Middle frontal gyrus (tissue), 1 donor: Measurements from ENCODE around the gene IMMP2L.

Experiments used
- DNase-seq: peaks from one replicate; pipeline ENCODE4 v3.0.0-alpha.2; 2015; ENCODE audit warnings: low spot score; ENCODE audit errors: extremely low spot score

The IMMP2L gene

DNA sequence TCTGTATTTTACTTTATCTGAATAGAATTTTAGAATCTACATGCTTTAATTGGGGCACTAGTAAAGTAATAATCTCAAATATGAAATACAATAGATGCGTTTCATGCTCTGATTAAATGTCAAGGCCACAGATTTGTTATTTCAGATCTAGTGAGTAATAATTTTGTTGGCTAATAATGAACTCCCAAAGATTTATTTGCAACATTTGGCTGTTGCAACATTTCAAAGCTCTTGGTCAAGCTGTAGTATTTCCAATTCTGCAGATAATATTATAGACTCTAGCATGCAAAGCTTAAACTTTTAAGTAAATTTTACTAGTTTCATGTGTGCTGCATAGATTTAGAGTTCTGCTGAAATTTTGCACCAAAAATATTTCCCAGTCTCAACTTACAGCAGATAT lies 454.7 kb downstream of the IMMP2L start:
- DNase-seq = no peak

DNA sequence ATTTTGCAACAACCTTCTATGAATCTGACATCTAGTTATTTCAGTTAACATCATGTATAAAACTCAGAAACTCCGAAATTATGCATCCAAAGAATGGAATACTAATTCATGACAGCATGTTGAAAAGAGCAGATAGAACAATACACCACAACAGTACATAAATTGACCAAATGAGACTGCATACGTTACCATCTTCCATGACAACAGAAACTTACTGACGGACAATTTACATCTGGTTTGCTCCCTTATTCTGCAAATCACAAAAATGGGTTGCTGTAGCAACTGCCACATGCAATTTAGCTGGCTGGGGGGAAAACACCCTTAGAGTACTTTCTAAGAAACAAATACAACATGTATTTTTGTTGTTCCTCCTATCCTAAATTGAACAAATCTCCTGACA lies 457.0 kb downstream of the IMMP2L start:
- no peak for DNase-seq

DNA sequence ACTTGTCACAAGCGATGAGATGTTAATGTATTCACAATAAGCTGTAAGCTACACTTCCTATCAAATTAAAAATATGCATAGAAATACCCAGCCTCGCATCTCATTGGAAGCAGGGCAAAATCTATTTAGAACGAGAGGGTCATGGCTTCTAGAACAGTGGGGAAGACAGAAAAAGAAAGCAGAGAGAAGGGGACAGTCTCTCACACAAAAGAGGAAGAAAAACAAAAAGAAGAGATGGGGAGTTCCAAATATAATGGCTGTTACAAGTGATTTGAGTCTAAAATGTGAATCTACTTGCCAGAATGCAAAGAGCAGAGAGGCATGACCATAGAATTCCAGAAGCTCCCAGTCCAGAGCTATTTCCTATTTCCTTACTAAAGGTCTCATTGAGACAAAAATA lies 457.6 kb downstream of the IMMP2L start:
- no peak for DNase-seq

DNA sequence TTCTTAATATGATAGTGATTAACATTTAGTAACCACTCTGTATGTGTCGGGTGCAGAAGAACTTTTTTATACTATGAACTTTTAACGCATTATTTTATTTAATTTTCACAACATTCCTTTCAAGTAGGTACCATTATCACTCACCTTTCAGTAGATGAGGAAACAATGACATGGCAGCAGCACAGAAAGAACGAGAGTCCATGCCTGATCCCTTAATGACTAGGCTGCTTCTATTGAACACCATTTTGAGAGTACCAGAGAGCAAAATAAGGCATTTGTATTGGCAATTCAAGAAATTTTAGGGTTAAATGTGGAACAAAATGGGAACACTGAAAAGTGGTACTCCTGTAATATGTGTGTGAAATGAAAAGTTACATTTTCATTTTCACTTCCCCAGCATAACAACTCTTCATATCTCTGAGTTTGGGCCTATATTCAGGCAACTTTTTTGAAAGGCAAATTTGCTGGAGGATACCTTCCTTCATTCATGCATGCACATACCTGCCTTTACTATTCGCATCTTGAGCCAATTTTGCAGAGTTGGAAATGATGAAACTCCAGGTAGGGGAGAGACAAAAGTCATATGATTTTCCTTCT lies 458.5 kb downstream of the IMMP2L start:
- DNase-seq = no peak

DNA sequence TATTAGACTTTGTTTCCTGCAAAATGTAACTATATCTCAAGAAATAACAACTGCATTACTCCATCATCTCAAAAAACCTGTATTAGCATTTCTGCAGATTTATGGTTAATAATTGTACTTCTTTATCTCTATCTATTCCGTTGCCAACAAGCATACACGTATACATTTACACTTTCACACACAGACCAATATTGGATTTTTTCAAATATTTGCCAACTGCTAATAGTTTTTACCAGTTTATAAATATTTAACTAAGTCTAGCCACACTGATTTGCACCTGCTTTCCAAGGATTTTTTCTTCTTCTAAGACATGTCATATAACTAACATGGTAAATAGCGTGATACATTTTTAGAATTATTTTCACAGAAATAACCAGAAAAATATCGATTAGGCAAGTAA lies 459.2 kb downstream of the IMMP2L start:
- no peak for DNase-seq

DNA sequence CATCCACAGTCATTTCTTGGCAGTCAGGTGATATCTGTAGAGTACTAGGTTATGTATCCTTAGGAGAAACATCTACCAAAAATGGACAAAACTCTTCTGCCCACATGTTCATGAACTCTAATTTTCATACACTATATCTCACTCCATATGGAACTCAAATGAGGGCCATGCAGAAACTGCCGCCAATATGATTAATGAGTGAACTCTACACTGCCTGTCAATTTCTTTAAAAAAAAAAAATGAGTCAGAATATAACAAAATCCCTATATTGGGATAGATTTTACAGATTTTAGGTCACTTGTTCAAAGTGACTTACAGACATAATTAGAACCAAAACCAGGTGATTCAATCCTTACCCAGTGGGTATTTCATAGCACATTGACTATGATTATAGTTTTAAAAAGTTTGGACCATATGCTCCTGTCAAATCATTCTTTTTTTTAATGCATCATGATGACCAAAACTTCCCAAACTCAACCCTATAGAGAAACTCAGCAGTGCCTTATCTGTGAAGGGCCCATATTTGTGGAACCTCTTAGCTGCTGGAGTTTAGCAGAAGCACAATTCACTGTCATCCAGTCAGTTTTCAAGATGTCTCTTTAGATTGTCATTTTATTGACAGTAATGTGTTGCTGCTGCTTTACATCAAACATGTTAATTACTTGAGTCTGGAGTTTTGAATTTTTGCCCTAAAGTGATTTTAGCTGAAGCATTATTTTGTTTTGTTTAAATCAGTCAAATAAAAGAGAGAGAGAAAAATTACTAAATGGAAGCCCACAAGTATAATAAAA lies 460.2 kb downstream of the IMMP2L start:
- no peak for DNase-seq

DNA sequence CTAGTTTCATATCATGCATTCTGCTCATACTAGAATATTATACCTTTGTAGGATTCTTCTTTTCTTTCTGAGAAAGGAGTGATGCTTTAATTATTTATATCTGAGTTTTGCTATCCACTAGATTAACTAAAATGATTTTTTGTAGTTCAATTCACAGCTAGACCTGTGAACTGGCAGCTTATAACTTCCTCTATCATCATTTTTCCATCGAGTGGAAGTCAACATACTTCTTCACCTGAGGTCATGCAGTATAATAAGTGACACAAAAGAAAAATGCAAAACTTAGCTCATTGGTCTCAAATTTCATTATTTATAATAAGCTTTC lies 463.4 kb downstream of the IMMP2L start:
- no peak for DNase-seq

DNA sequence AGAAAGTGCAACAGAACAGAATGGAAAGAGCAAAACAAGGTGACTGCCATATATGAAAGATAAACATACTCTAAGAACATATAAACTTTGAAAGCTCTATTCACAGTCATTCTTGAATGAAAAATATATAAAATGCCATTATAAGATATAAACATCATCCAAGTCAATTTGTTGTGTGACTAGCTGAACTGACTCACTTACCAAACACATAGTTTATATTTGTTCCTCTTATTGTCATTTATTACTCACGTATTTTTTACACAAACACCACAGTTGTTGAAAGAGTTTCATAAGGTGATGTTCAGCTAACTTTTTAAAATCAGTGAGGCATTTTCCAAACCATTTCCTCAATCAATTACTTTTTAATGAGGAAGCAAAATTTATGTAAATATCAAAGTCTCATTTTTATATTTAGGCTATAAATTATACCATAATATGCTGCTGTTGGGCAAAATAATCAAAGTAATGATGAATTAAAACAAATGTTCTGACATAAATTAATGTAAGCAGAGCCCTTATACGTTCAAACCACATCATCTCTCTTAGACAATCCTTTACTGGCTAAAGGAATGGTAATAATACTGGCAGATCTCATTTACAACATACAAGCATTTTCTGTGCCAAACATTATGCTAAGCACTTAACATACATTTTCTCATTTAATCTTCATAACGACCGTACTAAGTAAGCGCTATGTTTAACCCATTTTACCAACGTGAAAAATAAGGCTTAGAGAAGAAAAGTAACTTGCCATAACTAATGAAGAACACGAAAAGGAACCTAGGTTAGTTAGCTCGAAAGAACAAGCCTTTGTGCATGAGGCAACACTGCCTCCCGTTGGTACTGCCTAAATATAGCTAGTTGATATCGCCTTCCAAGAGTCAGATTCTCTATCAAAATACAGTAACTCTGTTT lies 464.0 kb downstream of the IMMP2L start:
- no peak for DNase-seq

DNA sequence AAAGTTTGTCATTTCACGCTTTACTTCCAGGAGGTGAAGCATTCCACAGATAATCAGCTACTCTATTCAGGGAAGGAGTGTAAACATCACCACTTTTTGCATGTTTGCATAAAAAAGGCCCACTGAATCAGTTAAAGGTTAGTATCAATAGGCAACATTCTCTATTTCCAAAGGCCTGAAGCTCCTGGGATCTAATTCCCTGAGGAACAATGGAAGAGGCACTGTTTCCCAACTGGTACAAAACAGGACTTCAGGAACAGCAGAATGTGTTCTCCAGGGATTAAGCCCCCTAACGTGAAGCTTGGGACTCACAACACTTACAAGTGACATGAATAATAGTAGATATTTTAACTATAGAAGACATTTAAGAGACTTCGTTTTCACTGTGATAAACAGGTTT lies 465.3 kb downstream of the IMMP2L start:
- no peak for DNase-seq

DNA sequence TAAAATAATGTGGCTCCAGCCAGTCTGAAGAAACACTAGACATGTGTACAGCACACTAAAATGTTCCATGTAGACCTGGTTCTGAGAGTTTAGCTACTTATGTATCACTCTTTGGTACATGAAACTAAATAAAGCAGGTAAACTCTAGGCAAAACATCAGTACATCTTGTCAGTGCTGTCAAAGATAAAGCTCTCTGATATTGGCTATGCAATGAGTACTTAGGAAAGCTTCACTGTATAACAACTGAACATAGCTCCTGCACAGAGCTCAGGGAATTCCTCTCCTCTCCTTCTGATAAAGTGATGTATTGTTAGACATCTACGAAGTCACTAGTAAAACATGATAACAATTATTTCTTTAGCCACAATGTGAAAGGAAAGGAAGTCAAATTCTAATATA lies 467.9 kb downstream of the IMMP2L start:
- no peak for DNase-seq

DNA sequence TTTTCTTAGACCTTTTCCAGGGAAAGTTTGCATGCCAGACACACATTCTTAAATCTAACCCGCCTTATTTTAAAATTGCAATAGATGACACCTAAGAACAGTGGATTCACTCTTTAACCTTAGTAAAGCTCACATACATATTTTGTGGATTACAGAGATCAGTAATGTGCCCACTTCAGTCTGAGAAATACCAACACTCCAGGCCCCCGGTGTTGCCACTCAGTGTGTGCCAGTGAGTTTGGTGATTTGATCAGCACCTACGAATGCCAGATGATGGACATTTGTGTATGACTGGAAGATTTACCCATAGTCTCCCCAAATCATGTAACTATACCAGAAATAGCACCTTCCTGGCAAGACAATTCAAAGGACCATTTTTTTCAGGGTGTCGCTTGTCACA lies 468.8 kb downstream of the IMMP2L start:
- DNase-seq = no peak

DNA sequence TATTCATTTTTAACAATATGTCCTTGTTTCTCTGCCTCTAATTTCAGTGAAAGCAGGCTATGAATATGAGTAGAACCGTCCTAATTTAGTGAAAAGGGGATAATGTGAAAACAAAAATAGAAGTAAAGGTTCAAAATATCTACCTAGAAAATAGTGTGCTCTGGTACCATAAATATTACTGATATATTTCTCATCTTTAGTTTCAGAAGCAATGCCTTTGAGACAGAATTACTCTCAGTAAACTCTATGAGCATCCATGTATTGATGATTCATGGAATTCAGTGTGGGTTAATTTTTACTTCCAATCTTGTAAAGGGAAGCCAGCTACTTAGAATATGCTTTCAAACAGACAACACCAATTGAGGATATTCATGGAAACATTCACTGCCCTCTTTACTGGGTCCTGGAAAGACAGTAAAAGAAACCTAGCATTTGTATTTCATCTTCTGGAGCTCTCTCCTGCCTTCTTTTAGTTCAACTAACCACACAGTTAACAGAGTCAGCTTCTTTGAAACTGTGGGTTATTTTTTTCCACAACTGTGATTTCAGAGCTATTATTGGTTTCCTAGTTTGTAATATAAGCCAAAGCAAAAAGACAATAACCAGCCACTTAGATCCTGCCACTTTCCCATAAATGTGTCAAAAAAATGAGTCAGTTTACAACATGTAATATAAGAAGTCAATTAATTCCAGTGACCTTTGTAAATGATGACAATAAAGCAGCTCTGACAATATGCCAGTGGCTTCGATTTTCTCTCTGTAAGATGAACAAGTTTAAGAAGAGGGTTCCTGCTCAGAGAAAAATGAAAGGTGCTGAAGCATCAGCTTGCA lies 469.7 kb downstream of the IMMP2L start:
- DNase-seq = no peak

DNA sequence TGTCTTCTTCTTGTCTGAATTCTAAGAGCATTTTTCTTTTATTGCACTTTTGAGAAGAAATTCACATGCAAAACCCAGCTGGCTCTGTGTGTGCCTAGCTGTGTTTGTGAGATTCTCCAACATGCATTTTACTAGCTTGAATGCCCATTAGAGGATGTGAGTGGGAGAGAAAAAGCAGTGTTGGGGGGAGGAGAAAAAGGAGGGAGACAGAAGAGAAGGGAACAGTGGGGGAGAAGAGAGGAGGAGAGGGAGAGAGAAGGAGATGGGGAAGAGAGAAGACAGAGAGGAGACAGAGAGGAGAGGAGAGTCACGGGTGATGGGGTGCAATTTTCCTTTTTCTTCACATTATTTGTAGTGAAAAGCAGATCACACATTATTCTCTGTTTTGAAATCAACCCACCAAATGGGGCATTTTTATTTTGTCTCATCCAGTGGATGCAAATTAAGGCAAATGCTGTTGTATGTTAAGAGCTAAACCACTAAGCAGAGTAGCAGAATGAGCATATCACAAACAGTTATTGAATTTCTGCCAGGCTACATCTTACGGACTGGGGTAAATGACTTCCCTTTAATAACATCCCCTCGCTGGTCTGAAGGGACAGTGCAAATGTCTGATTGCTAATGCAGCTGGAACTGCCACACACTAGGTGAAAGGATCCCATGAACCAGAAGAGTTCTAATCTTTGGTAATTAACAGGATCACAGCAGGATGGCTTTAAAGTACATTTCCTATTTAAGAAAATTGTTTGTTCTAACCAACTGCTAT lies 470.5 kb downstream of the IMMP2L start:
- DNase-seq = no peak

DNA sequence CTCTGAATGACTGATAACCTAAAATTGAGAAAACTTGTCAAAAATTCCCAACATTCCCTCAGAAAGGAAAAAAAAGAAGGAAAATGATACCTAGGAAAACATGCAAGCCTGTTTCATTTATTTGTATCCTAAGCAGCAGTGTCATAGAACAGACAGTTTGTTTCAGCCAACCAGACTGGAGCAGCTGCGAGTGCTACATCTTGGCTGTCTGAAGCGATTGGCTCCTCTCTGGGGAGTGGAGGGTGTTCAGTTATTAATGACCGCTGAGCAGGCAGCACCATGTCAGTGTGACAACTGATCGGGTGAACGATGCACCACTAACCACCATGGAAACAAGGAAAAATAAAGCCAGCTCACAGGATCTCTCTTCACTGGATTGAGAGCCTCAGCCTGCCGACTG lies 471.4 kb downstream of the IMMP2L start, which contains the start of gene LRRN3:
LRRN3 (plus strand) TSS at position 282 of the 400 bp plus-strand sequence. CDS start 31,646 bp downstream, outside the sequence.
- DNase-seq = peak; percentile 73

DNA sequence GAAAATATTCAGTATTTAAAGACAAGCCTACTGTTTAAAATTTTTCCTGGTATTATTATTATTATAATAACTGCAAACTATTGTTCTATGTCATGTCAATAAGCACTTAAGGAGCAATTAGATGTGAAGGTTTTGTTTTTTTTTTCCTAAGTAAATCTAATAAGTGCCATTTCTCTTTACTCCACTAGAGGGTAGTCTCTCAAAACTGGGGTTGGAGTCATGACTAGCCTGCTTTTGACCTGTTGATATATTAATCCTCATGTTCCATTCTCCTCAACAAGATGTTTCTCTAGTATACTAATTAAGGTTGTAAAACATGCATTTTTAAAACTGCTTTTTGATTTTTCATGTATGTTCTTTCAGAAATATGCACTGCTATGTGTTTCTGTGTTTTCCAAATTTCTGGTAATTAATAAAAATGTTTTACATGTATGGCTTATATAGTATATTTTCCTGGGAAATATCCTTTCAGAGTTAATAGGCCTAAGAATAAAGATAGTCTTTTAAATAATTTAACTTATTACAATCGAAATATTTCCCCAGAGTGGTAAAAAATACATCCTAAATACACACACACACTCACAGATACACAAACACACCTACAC lies 472.4 kb downstream of the IMMP2L start:
- DNase-seq = no peak

DNA sequence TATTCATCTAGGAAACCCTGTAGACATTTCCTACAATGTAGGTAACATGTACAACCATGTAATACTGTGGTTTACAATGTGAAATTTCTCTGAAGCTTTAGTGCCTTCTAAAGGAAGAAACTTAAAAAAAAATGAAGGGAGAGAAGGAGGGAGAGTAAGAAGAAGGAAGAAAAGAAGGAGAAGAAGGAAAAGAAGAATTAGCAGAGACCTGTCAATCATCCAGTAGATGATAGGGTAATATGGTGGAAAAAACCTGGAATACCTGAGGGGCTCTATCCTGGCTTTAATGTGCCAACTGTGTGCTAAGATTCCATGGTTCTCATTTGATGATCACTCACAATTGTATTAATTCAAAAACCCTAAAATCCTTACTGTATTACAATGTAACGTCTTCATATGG lies 474.0 kb downstream of the IMMP2L start:
- DNase-seq = no peak

DNA sequence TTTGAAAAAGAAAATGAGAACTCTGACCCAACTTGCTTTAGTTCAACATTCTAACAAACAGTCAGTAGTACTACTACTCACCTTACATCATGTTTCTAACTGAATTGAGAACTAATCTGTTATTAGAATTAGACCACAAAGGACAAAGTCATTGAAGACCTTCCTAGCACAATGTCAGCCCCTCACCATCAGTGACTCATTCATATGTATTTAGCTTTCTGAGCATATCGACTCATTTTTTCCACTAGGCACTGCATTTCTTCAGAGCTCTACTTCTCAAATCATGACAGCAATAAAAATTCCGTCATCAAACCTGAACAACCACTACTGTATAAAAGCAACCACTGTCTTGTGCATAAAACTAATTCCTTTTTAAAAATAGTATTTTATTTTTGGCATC lies 475.8 kb downstream of the IMMP2L start:
- no peak for DNase-seq

DNA sequence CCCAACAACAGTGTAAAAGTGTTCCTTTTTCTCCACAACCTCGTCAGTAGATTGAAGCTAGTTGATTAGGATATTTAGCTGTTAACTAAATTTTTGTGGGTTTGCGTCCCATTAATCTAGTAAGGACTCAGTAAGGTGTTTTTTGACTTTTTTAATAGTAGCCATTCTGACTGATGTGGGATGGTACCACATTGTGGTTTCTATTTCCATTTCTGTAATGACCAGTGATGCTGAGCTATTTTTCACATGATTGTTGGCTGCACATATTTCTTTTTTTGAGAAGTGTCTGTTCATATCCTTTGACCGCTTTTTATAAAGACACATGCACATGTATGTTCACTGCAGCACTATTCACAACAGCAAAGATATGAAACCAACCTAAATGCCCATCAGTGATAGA lies 476.9 kb downstream of the IMMP2L start:
- no peak for DNase-seq

DNA sequence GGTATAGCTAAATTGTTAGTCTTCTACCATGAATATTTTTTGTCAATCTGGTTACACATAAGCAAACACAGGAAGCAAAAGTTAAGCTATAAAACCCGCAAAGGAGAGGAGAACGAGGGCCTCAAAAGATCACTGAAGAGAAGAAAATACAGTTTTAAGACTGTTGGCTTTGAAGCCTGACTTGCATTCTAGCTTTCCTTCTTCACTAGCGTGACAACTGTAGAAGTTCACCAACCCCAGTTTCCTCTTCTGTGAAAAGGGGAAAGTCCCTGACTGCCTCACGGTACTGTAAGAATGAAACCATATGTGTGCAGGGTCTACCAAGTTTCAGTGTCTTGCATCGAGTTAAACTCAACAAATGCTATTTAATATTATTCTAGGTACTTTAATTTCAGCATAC lies 478.9 kb downstream of the IMMP2L start:
- DNase-seq = no peak

DNA sequence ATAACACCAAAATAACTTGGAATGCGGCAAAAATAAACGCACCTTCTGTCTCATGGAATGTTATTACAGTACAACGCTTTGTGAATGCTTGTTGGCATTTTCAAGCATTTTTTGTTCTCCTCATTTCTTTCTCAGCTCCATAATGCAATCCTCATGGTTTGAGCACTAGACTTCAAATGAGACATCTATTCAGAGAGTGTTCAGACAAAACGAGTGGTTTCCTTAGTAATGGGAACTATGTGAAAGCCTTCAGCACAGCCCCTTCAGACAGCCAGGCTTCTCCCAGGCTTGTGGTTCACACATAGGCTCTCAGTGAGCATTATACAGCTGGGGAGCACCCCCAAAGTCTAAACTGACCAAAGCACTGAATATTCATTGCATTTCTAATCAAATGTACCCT lies 479.9 kb downstream of the IMMP2L start:
- DNase-seq = no peak
